IMR-90 (cell line): ENCODE data around the gene TWSG1. TPM values are rescaled to one million over a fixed set of nuclear protein-coding genes. Genes with fewer than 3 reads are reported as not detected.

ENCODE experiments used
- ATAC-seq: fragments of 200-7000 bp; cut with Tn5 transposase; 2 replicates; pipeline ENCODE4 v1.9.1; 2020; ENCODE audit warnings: low read depth, mild to moderate bottlenecking, moderate library complexity
- BruUV-seq: library from RNA; stranded (reverse); fragments of 400-500 nt; replicated peaks from 2 replicates; lab custom pipeline; 2021; lab: Mats Ljungman, UMichigan
- CTCF ChIA-PET: fragments of 300-600 bp; formaldehyde crosslinking; extraction: SDS; loops from one replicate; lab custom pipeline; 2021; ENCODE audit warnings: antibody characterized with exemption; lab: Yijun Ruan, JAX
- POLR2A ChIA-PET: fragments of 300-600 bp; sonication (Branson Sonifier 250); formaldehyde crosslinking; loops from one replicate; lab custom pipeline; 2022; ENCODE audit warnings: antibody characterized with exemption; ENCODE audit not compliant: unreplicated experiment; lab: Charles Lee
- DNase-seq: peaks from one replicate; pipeline ENCODE4 v3.0.0; 2013
- H2AFZ ChIP-seq: replicated peaks from 2 replicates; pipeline ENCODE3; 2013; ENCODE audit warnings: low read length, mild to moderate bottlenecking; ENCODE audit not compliant: poor library complexity
- H2AK5ac ChIP-seq: 2 replicates; pipeline ENCODE4 v1.6.1; 2013; ENCODE audit warnings: low read depth, low read length, inconsistent platforms
- H2AK9ac ChIP-seq: replicated peaks from 2 replicates; pipeline ENCODE3; 2013; ENCODE audit warnings: mild to moderate bottlenecking, low read depth, low read length, moderate library complexity; ENCODE audit not compliant: poor library complexity
- H2BK120ac ChIP-seq: 2 replicates; pipeline ENCODE4 v1.6.1; 2013; ENCODE audit warnings: low read depth, low read length, inconsistent platforms
- H2BK15ac ChIP-seq: 3 replicates; pipeline ENCODE4 v1.6.1; 2013; ENCODE audit warnings: low read depth, low read length, inconsistent platforms
- H2BK20ac ChIP-seq: 2 replicates; pipeline ENCODE4 v1.6.1; 2013; ENCODE audit warnings: low read depth, mild to moderate bottlenecking, inconsistent platforms, low read length, moderate library complexity
- H2BK5ac ChIP-seq: 2 replicates; pipeline ENCODE4 v1.6.1; 2013; ENCODE audit warnings: mild to moderate bottlenecking, low read depth, low read length, inconsistent platforms; ENCODE audit not compliant: poor library complexity, severe bottlenecking
- H3K14ac ChIP-seq: replicated peaks from 2 replicates; pipeline ENCODE4 v1.6.1; 2013; ENCODE audit warnings: low read depth, low read length, inconsistent platforms
- H3K18ac ChIP-seq: 2 replicates; pipeline ENCODE4 v1.6.1; 2013; ENCODE audit warnings: low read depth, low read length, control low read depth
- H3K23ac ChIP-seq: 2 replicates; pipeline ENCODE4 v1.6.1; 2013; ENCODE audit warnings: low read depth, low read length, inconsistent platforms
- H3K27ac ChIP-seq: 2 replicates; pipeline ENCODE4 v1.5.1; 2013; ENCODE audit warnings: mild to moderate bottlenecking, control low read depth, low read length; ENCODE audit not compliant: insufficient read depth
- H3K27me3 ChIP-seq: 2 replicates; pipeline ENCODE4 v1.6.1; 2013; ENCODE audit warnings: low read length; ENCODE audit not compliant: control insufficient read depth, insufficient read depth
- H3K36me3 ChIP-seq: 2 replicates; pipeline ENCODE4 v1.6.1; 2013; ENCODE audit warnings: low read length, mixed read lengths; ENCODE audit not compliant: control insufficient read depth, insufficient read depth
- H3K4ac ChIP-seq: 2 replicates; pipeline ENCODE4 v1.6.1; 2013; ENCODE audit warnings: low read depth, low read length, inconsistent platforms
- H3K4me1 ChIP-seq: 2 replicates; pipeline ENCODE4 v1.6.1; 2013; ENCODE audit warnings: low read length, mixed read lengths; ENCODE audit not compliant: control insufficient read depth, insufficient read depth
- H3K4me2 ChIP-seq: 2 replicates; pipeline ENCODE4 v1.6.1; 2013; ENCODE audit warnings: low read depth, mild to moderate bottlenecking, control low read depth, low read length, moderate library complexity
- H3K4me3 ChIP-seq: 2 replicates; pipeline ENCODE4 v1.5.1; 2013; ENCODE audit warnings: low read depth, mild to moderate bottlenecking, control low read depth, low read length, moderate library complexity; ENCODE audit not compliant: insufficient read depth
- H3K56ac ChIP-seq: 2 replicates; pipeline ENCODE4 v1.6.1; 2013; ENCODE audit warnings: low read length, inconsistent platforms; ENCODE audit not compliant: insufficient read depth; ENCODE audit errors: extremely low read depth
- H3K79me1 ChIP-seq, 2 experiments: 2 replicates each; pipeline ENCODE4 v1.6.1; 2013; ENCODE audit warnings: low read length in 2 of 2, inconsistent platforms in 1 of 2, low read depth in 1 of 2
- H3K9ac ChIP-seq: 2 replicates; pipeline ENCODE4 v1.6.1; 2013; ENCODE audit warnings: low read depth, low read length, control low read depth
- H3K9me1 ChIP-seq: 2 replicates; pipeline ENCODE4 v1.6.1; 2013; ENCODE audit warnings: low read length, inconsistent platforms; ENCODE audit not compliant: insufficient read depth
- H3K9me3 ChIP-seq: 2 replicates; pipeline ENCODE4 v1.6.1; 2013; ENCODE audit warnings: low read length; ENCODE audit not compliant: control insufficient read depth, insufficient read depth
- H4K20me1 ChIP-seq: 2 replicates; pipeline ENCODE4 v1.6.1; 2013; ENCODE audit warnings: low read length, inconsistent platforms; ENCODE audit not compliant: insufficient read depth
- H4K5ac ChIP-seq: 2 replicates; pipeline ENCODE4 v1.6.1; 2013; ENCODE audit warnings: mild to moderate bottlenecking, low read depth, low read length, control low read depth
- H4K8ac ChIP-seq, 2 experiments: 2 replicates each; pipeline ENCODE4 v1.6.1; 2013; ENCODE audit warnings: low read depth in 2 of 2, low read length in 2 of 2, control low read depth in 1 of 2, inconsistent platforms in 1 of 2
- H4K91ac ChIP-seq: 2 replicates; pipeline ENCODE4 v1.6.1; 2013; ENCODE audit warnings: low read depth, low read length, inconsistent platforms; ENCODE audit not compliant: insufficient read depth
- BHLHE40 ChIP-seq: fragments of 150-350 bp; IDR thresholded peaks from 2 replicates; pipeline ENCODE4 v1.6.1; 2016; ENCODE audit warnings: mild to moderate bottlenecking, low read depth, low read length
- CEBPB ChIP-seq: IDR thresholded peaks from 2 replicates; pipeline ENCODE4 v1.6.1; 2012; ENCODE audit warnings: low read depth, low read length, improper control_type of control experiment
- ELK1 ChIP-seq: fragments of 150-350 bp; IDR thresholded peaks from 2 replicates; pipeline ENCODE4 v1.6.1; 2016; ENCODE audit warnings: low read depth, mild to moderate bottlenecking, low read length, moderate library complexity, borderline replicate concordance
- MAFK ChIP-seq: IDR thresholded peaks from 2 replicates; pipeline ENCODE4 v1.6.1; 2012; ENCODE audit warnings: low read depth, low read length, improper control_type of control experiment
- MXI1 ChIP-seq: IDR thresholded peaks from 2 replicates; pipeline ENCODE4 v1.6.1; 2012; ENCODE audit warnings: low read depth, mild to moderate bottlenecking, low read length, moderate library complexity, borderline replicate concordance
- NFE2L2 ChIP-seq: fragments of 150-350 bp; IDR thresholded peaks from 2 replicates; pipeline ENCODE4 v1.6.1; 2016; ENCODE audit warnings: low read depth, mild to moderate bottlenecking, low read length
- POLR2A ChIP-seq: IDR thresholded peaks from 2 replicates; pipeline ENCODE4 v1.6.1; 2012; ENCODE audit warnings: mild to moderate bottlenecking, low read depth, low read length
- RAD21 ChIP-seq: IDR thresholded peaks from 2 replicates; pipeline ENCODE4 v1.6.1; 2012; ENCODE audit warnings: low read length, improper control_type of control experiment
- RFX5 ChIP-seq: IDR thresholded peaks from 2 replicates; pipeline ENCODE4 v1.8.0; 2012; ENCODE audit warnings: low read depth, mild to moderate bottlenecking, low read length, moderate library complexity
- SMC3 ChIP-seq: fragments of 150-350 bp; IDR thresholded peaks from 2 replicates; pipeline ENCODE4 v1.6.1; 2016; ENCODE audit warnings: low read depth, mild to moderate bottlenecking, antibody characterized with exemption, low read length, moderate library complexity
- WGBS, 2 experiments: methylation state at CpG; one replicate each; pipeline versions ENCODE4 v1.1.5 to v1.1.7; 2013; ENCODE audit warnings: missing lambda C conversion rate in 2 of 2; ENCODE audit not compliant: insufficient read length in 1 of 2; ENCODE audit errors: extremely low coverage in 2 of 2; 5-methylcytosine and 5-hydroxymethylcytosine counted together
- dilution Hi-C: fragments of 300-500 bp; cut with HindIII; formaldehyde crosslinking; loops from one replicate; pipeline ENCODE4 v1.14.3; 2018; ENCODE audit warnings: low sequenced_read_pairs; ENCODE audit not compliant: unreplicated experiment
- in situ Hi-C: fragments of 300-500 bp; cut with MboI; formaldehyde crosslinking; loops from 3 replicates; pipeline ENCODE4 v1.14.3; 2019; ENCODE audit warnings: low sequenced_read_pairs, inconsistent platforms, mixed read lengths
- intact Hi-C: fragments of 100-400 bp; cut with micrococcal nuclease; formaldehyde crosslinking; loops from 2 replicates; pipeline ENCODE4 v1.10.0; 2022
- polyA plus RNA-seq, 3 experiments: library from polyadenylated mRNA; depleted of rRNA; stranded (reverse); fragments of >200 nt; gene quantifications; 2 replicates each; pipeline ENCODE4 v1.2.3, GENCODE V29; 2012; ENCODE audit warnings: low replicate concordance in 1 of 3
- total RNA-seq: library from RNA; depleted of rRNA; stranded (reverse); fragments of >200 nt; gene quantifications from 2 replicates; pipeline ENCODE4 v1.2.3, GENCODE V29; 2012

The TWSG1 gene
- total and polyA plus RNA-seq, 2 of the 4 experiments (the other 2 are of a cell fraction), result 80.4 to 115 TPM

DNA sequence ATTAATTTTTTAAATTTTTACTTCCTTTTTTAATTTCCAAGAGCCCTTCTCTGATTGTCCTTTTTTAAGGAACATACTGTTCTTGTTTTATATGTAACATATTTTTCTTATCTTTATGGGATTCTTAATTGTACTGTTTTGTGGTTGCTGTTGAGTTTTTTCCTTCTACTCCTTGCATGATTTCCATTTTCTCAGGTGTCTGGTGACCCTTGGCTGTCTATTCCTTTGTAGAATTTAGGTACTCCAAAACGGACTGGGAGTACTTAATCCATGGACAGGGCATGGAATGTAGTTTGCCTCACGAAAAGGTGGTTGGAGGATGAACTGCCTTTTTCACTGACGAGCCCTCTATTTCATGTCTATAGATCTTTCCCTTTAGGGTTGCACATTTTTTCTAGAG is 26.6 kb downstream of the TWSG1 start:
- Histone ChIP-seq H4K91ac (no peak overlapping the region; the same call in 1 of the 2 replicates), H2BK20ac (no peak overlapping the region), H3K79me1 (peaks cover 28 to 70% of the 10 kb centered on the region in 2 experiments), H2BK15ac (no peak overlapping the region), H3K9ac (no peak overlapping the region), H4K20me1 (peaks cover 18% of the 10 kb centered on the region), H2AFZ (no peak overlapping the region), H3K36me3 (peaks cover 28% of the 10 kb centered on the region), H2AK9ac (no peak overlapping the region), H2BK120ac (no peak overlapping the region), H3K4me3 (no peak overlapping the region), H3K18ac (no peak overlapping the region), H2BK5ac (no peak overlapping the region), H3K27ac (no peak overlapping the region), H3K4me1 (peaks cover 7% of the 10 kb centered on the region), H3K27me3 (no peaks in the 10 kb centered on the region), H3K23ac (0 out of 2 replicates have a peak overlapping the region, but pooled peaks have one; percentile 53), H3K14ac (no peak overlapping the region), H4K5ac (no peak overlapping the region), H2AK5ac (no peak overlapping the region), H3K9me3 (no peaks in the 10 kb centered on the region), H3K56ac (no peak overlapping the region), H3K4me2 (no peak overlapping the region), H3K9me1 (peaks cover 15% of the 10 kb centered on the region), H4K8ac (no peak overlapping the region), H3K4ac (no peak overlapping the region)
- DNase-seq, result no peak
- WGBS, 2 experiments, result no CpG with 5 or more reads among the region's 3 CpGs
- CTCF ChIA-PET, result no interaction called here
- dilution Hi-C loops (no loop called here), in situ Hi-C loops (no loop called here), intact Hi-C loops (no loop called here)
- POLR2A ChIA-PET, result no interaction called here
- no peak for TF ChIP-seq ELK1
- TF ChIP-seq MXI1, result no peak
- TF ChIP-seq POLR2A, result no peak
- no peak for TF ChIP-seq NFE2L2
- TF ChIP-seq RFX5, result no peak
- TF ChIP-seq BHLHE40, result no peak
- TF ChIP-seq MAFK, result no peak
- no peak for TF ChIP-seq SMC3
- TF ChIP-seq RAD21, result no peak
- TF ChIP-seq CEBPB, result no peak
- BruUV-seq, result no TSS peak
- ATAC-seq, result no peak
